Panc1 (cell line): Measurements from ENCODE around the gene SUGCT.

Experiments used
- POLR2AphosphoS5 ChIP-seq: IDR thresholded peaks from 2 replicates; pipeline ENCODE4 v1.6.1; 2012; ENCODE audit warnings: mild to moderate bottlenecking, low read depth, low read length, moderate library complexity
- TF ChIP-seq, protein P1 (sequence below): fragments of 450-650 bp; IDR thresholded peaks from 2 replicates; pipeline ENCODE4 v1.5.1; 2017; ENCODE audit warnings: mild to moderate bottlenecking

DNA sequence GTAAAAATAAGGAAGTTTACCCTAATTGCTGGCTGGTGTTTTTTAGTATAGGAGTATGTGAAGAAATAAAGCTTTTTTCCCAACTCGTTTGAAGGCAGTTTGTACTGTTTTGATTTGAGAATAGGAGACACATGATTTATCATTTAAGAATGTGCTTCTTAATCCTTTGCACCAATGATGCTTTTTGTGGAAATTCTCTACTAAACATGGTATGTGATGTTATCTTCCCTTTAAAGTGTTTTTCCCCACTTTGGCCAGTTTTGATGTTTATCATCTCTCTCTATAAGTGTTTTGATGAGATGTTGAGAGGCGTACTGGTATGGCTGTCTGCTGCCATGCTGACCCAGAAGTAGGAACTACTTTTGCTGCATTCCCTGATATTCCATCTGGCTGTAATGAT, 85.1 kb downstream of the SUGCT start:
- TF ChIP-seq, protein P1, sequence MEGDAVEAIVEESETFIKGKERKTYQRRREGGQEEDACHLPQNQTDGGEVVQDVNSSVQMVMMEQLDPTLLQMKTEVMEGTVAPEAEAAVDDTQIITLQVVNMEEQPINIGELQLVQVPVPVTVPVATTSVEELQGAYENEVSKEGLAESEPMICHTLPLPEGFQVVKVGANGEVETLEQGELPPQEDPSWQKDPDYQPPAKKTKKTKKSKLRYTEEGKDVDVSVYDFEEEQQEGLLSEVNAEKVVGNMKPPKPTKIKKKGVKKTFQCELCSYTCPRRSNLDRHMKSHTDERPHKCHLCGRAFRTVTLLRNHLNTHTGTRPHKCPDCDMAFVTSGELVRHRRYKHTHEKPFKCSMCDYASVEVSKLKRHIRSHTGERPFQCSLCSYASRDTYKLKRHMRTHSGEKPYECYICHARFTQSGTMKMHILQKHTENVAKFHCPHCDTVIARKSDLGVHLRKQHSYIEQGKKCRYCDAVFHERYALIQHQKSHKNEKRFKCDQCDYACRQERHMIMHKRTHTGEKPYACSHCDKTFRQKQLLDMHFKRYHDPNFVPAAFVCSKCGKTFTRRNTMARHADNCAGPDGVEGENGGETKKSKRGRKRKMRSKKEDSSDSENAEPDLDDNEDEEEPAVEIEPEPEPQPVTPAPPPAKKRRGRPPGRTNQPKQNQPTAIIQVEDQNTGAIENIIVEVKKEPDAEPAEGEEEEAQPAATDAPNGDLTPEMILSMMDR, result no peak
- no peak for TF ChIP-seq POLR2AphosphoS5
